NCI-H526 (cell line): Measurements from ENCODE around the gene MOB1A.
A peak's percentile ranks its signal among the peaks of the same experiment; 100 is the strongest.
"Not testable (repeated sequence)": the region's sequence is repeated elsewhere in the genome, so short reads cannot be mapped to it uniquely, and the experiment has no call there.

Experiments used
- DNase-seq, 2 experiments: peaks; one replicate each; lab custom pipeline; 2025; lab: John Stamatoyannopoulos, UW

The MOB1A gene

DNA sequence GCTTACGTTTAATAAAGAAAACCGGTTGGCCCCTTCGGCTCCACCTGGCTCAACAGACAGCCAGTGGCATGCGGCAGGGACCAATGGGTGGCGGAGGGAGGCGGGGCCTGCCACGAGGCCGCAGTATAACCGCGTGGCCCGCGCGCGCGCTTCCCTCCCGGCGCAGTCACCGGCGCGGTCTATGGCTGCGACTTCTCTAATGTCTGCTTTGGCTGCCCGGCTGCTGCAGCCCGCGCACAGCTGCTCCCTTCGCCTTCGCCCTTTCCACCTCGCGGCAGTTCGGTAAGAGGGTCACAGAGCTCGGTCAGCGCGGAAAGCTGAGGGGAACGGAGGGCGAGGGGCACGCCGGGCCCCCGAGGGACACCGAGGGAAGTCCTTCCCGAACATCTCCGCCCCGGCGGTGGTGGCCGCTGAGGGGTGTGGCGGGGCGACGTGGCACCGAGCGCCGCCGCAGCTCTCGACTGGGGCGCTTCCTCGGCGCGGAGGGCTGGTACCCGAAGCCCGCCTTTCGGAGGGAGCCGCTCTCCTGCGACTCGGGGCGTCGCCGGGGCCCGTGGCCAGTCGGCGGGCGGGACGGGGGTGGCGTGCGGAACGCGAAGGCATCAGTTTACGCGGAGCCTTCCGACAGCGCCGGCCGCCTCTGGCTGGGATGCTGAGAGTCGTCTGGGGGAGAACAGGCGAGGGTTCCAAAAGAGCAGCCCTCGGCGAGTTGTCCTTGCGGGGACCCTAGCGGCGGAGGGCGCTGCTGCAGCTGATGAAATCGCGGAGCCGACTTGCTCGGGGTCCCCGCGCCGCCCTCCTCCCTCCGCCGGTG, 20.0 kb upstream of the MOB1A start, which contains the start of gene MTHFD2:
Gene MTHFD2, plus strand, starts transcription at position 155 of the 814 bp plus-strand sequence. Its CDS starts 27 bp downstream, at position 182.
- peak; percentile 98 to 99 for DNase-seq

DNA sequence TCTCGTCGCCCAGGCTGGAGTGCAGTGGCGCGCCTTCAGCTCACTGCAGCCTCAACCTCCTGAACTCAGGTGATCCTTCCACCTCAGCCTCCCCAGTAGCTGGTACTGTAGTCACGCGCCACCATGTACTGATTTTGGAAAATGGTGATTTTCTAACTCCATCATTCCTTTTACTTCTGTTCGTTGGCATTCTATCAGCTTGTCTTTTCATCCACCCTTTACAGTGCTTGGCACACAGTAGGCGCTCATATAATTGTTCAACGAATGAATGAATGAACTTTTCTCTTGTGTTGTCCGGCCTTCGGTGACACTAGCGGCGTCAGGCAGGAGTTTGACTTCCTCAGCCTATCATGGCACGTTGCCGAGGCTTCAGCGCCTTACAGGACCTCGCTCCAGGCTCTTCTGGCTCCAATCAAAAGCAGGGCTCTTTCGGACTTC, 19.4 kb upstream of the MOB1A start:
- DNase-seq, result no peak

DNA sequence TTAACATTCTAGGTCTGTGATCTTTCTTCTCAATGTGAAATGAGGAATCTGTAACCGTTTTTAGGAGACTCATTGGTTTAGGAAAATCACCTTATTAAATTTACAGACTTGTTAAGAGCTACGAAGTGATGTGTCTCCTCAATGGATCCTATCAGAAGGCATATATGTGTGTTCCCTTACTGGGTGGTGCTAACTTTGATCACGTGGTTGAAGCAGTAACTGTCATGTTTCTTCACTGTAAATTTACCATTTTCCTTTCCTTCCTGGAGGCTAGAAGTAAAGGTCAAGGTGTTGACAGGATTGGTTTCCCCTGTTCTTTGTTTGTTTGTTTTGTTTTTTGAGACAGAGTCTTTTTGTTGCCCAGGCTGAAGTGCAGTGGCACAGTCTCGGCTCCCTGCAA, 18.4 kb upstream of the MOB1A start:
- no peak for DNase-seq

DNA sequence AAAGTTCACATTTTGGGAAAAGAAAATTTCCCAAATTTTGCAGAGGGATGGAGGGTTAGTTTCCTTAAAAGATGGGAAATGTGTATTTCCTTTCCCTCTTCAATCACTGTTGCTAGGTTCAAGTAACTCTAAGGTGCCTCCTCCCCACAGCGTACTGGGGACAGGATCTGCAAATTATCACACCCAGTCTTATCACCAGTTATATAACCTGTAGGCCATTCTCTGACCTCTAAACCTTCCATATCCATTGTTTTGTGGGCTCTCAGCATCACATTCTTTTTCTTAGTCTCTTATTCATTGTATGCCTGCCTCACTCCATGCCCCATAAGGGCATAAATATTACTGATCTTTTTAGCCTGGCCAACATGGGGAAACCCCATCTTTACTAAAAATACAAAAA, 16.1 kb upstream of the MOB1A start:
- DNase-seq, result no peak

DNA sequence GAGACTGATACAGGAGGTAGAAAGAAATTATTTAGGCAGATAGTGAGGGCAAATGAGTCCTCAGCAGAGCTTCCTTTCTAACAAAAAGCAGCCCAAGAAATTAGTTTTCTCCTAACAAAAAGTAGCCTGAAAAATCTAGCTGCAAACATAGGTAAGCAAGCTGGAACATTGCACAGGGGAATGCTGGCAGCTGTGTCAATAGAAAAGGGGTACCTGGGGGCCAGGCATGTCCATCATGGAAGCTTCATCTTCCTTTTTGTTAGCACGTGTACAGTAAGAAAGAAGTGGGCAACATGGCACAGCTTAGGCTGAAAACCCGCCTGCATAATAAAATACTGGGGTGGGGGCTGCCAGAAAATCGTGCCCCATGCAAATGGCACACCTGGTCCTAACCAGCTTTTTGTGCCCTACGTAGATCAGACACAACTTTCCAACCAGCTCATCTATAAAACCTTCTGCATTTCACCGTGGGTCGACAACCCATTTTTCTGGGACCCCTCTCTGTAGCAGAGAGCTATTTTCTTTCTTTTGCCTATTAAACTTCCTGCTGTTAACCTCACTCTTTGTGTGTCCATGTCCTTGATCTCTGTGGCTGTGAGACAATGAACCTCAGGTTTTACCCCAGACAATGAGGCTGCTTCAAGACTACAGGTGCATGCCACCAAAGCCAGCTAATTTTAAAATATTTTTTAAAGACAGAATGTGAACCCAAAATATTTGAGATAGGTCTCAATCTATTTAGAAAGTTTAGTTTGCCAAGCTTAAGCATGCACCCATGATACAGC, 13.1 kb upstream of the MOB1A start:
- DNase-seq, result no peak

DNA sequence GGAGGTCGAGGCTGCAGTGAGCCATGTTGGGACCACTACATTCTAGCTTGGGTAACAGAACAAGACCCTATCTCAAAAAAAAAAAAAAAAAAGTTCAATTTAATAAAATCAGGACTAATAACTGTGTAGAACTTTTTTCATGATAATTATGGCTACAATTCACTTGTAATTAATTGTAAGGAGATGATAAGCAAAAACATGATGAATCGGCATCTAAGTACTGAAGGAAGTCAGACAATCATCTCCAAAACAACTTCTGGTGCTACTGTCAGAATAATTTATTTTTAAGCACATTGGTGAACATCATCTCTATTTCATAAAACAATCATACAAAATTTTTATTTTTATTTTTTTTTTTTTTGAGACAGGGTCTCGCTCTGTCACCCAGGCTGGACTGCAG, 10.0 kb upstream of the MOB1A start:
- no peak for DNase-seq

DNA sequence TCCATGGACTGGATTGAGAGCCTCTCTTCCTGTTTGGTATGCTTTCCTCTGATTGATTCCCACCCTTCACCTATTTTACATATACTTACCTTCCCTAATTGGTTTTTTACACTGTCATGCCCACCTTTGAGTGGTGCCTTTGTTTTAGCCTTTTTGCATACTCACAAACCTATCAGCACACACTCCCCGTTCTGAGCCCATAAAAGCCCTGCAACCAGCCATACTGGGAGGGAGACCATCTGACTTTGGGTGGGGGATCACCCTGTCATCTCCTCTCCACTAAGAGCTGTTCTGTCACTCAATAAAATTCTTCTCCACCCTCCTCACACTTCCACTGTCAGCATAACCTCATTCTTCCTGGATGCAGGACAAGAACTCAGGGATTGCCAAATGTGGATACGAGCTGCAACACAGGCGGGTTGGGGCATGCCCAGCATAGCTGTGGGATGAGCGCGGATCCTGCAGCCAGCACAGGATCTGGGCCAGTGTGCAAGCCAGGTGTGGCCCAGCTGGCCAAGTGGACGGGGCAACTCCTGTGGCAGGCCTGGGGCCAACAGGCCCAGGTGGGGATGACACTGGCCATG, 9.4 kb upstream of the MOB1A start:
- peak; percentile 77 to 82 for DNase-seq

DNA sequence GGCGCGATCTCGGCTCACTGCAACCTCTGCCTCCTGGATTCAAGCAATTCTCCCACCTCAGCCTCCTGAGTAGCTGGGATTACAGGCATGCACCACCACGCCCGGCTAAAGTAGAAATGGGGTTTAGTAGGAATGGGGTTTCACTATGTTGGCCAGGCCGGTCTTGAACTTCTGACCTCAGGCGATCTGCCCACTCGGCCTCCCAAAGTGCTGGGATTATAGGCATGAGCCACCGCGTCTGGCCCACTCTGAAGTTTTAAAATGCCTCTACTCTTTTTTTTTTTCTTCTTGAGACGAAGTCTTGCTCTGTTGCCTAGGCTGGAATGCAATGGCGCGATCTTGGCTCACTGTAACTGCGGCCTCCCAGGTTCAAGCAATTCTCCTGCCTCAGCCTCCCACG, 8.0 kb upstream of the MOB1A start:
- not testable (repeated sequence) for DNase-seq

DNA sequence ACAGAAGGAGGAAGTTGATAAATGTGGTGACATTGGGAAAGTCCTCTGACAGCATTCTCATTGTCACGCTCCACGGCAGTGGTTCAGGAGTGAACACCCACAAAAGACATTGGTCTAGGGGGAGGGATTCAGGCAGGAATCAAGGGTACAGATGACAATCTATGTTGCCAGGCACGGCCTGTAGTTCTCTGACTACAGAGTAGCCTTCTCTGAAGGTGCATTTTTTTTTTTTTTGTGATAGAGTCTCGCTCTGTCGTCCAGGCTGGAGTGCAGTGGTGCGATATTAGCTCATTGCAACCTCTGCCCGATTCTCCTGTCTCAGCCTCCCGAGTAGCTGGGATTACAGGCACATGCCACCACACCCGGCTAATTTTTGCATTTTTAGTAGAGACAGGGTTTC, 7.4 kb upstream of the MOB1A start:
- DNase-seq, result no peak

DNA sequence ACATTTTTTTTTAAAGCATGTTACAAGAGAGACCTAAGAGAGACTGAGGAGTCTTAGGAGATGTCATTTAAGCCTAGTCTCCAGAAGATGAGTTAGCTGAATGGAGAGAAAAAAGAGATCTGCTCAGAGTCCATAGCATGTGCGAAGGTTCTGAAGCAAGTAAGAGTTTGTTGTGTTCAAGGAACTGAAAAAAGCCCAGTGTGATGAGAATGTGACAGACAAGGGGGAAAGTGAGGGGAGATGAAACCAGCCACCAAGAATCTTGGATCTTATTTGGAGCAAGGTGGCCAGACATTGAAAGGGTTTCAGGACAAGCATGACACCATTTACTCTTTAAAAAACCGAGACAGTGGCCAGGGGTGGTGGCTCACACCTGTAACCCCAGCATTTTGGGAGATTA, 5.2 kb upstream of the MOB1A start:
- no peak for DNase-seq

DNA sequence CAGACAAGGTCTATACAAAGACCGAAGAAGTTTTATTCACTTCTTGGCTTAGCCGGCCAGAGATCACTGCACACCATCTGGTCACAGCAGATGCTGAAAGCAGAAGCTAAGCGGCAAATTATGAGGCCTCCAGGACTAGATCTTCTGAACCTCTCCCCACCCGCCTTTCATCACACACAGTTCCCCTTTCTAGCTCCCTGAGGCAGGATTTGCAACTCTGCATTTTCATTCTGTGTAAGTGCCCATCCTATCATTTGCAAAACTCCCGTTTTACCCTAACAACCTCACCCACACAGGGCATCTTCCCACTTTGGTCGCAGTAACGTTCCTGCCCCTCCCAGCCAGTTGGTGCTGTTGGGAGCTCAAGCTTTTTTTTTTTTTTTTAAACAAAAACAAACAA, 3.1 kb upstream of the MOB1A start:
- peak in 1 of 2 experiments; percentile 3 for DNase-seq

DNA sequence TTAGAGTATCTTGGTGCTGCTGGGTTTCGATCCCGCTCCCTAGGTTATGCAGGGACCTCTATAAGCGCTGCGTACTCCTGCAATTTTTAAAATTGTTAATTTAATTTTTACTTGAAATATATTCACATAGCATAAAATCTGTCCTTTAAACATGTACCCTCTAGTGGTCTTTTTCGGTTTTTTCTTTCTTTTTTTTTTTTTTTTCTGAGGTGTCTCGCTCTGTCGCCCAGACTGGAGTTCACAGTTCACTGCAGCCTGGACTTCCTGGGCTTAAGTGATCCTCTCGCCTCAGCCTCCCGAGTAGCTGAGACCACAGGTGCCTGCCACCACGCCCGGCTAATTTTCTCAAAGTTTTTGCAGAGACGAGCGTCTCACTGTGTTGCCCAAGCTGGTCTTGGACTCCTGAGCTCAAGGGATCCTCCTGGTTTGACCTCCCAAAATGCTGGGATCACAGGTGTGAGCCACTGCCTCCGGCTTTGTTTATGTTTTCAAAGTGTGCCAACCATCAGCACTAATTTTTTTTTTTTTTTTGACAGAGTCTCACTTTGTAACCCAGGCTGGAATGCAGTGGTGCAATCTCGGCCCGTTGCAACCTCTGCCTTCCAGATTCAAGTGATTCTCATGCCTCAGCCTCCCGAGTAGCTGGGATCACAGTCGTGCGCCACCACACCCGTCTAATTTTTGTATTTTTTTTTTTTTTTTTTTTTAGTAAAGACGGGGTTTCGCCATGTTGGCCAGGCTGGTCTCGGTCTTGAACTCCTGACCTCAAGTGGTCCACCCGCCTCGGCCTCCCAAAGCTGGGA, 585 bp upstream of the MOB1A start:
- no peak for DNase-seq

DNA sequence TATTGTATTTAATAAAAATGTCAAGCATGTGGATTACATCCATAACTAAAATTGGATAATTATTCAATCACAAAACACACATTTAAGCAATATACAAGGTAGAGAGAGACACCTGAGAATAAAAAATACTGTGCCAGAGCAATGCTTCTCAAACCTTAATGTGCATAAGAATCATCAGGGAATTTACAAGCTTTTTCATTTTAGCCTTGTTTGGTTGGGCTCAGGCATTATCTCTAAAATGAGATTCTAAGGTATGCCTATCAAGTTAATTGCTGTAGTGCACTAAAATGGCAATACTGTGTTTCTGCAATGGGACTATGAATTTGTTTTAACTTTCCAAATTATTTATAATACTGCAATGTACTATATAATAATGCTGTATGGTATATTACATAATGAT, 983 bp downstream of the MOB1A start:
- DNase-seq, result no peak

DNA sequence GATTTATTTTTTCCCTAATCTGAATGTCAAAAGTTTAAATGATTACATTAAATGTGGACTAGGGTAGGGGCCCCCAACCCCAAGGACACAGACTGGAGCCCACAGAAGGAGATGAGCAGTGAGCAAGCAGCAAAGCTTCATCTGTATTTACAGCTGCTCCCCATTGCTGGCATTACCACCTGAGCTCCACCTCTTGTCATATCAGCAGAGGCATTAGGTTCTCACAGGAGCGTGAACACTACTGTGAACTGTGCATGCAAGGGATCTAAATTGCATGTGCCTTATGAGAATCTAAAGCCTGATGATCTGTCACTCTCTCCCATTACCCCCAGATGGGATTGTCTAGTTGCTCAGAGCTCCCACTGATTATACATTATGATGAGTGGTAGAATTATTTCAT, 3.8 kb downstream of the MOB1A start:
- DNase-seq, result no peak

DNA sequence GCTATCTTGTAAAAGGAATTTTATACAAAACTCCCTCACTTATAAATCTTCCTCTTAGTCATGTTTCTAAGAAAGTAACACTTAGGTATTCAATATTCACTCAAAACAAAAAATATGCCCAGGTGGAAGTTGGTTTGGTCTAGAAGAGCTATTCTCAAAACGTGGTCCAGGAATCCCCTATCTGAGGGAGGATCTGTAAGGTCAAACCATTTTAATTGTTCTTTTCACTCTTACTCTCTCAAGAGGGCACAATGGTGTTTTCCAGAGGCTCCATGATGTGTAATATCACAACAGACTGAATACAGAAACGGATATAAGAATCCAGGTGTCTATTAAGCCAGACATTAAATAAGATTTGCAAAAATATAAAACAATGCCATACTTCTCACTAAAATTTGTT, 9.9 kb downstream of the MOB1A start:
- DNase-seq, result no peak

DNA sequence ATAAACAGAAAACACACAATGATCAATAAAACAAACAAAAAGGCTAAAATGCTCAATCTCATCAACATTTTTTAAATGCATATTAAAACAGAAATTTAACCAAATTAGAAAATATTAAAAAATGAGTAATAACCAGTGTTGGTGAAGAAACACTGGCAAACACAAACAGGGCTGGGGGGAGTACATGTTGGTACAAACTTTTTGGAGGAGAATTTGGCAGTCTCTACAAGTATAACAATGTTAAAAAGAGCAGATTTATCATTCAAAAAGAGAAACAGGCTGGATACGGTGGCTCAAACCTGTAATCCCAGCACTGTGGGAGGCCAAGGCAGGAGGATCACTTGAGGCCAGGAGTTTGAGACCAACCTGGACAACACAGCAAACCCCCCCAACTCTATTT, 13.9 kb downstream of the MOB1A start:
- no peak for DNase-seq

DNA sequence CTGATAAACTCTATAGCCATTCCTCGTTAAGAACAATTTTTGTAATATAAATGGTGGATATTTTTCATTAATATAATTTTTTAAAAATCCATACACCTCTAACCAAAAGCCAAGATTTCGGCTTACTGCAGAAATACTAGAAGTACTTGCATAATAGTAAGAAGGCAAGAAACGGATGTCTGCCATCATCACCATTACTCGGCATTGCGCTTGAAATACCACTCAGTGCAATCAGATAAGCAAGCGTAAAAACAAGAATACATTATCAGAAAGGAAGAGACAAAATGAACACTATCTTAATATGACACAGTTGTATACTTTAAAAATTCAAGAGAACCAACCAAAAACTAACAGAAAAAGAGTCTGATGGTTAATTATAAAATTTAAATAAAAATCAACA, 15.7 kb downstream of the MOB1A start:
- no peak for DNase-seq

DNA sequence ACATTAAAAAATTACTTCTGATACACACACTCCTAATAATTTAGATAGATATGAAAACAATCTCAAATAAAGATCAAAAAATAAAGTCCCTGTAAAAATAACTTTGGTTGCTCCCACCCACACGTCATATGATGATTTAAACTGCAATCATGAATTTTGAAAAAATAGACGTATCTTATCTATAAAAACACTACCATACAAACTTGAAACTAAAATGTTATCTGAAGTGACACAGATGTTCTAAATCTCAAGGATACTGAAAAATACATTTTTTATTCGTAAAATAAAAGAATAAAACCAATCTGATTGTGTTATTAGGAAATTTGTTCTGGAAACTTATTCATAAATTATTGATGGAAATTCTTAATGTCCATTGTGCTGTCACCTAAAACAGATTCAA, 22.8 kb downstream of the MOB1A start:
- DNase-seq, result no peak

DNA sequence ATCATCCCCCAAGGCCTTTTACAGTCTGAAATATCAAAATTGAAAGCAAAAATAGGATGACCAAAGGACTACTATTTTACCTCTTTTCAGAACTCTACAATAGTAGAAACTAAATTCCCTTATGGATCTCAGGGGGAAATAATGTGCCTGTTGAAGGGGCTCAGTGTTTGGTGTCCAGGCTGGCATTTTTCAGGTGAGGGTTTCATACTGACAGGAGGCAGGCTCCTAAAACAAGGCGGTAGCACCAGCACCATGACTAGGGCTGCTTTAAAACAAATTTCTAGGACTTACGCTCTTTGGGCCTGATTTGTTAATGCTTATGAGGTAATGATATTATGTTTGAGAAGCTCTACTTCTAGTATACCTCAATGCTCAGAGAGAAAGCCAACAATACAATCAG, 25.7 kb downstream of the MOB1A start:
- no peak for DNase-seq

DNA sequence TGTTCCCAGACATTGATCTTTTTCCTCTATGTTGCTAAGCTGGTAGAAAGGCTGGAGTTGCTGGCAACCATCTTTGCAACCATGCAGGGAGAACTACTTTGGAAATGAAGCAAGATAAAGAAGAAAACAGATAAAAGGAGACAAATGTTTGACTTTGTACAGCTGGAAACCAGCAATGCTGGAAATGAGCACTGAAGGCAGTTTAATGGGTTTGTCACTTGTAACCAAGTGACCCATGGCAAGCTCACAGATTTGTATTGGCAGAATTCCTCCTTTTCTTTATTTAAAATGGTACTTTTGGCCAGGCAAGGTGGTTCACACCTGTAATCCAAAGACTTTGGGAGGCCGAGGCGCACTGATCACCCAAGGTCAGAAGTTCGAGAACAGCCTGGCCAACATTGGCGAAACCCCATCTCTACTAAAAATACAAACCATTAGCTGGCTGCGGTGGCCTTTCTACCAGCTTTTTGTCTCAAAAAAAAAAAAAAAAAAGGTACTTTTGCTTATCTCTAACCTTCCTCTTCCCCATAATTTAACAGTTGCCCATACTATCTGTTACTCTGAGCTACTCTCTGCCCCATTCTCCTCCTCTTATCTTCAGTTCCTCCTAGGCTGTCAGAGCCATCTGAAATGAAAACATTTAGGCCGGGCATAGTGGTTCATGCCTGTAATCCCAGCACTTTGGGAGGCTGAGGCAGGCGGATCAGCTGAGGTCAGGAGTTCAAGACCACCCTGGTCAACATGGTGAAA, 28.9 kb downstream of the MOB1A start:
- no peak for DNase-seq

DNA sequence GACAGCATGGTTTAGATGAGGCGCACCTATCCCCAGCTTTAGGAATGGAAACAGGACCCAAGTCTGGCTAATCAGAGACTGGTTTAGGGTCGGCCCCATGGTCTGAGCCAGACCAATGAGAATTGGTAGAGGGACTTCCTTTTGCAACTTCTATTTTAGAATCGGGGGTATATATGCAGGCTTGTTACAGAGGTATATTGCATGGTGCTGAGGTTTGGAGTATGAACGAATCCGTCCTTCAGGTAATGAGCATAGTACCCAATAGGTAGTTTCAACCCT, 29.5 kb downstream of the MOB1A start:
- DNase-seq, result peak in 1 of 2 experiments; percentile 31
